ENCODE results near the gene GJD2.

The GJD2 gene

DNA sequence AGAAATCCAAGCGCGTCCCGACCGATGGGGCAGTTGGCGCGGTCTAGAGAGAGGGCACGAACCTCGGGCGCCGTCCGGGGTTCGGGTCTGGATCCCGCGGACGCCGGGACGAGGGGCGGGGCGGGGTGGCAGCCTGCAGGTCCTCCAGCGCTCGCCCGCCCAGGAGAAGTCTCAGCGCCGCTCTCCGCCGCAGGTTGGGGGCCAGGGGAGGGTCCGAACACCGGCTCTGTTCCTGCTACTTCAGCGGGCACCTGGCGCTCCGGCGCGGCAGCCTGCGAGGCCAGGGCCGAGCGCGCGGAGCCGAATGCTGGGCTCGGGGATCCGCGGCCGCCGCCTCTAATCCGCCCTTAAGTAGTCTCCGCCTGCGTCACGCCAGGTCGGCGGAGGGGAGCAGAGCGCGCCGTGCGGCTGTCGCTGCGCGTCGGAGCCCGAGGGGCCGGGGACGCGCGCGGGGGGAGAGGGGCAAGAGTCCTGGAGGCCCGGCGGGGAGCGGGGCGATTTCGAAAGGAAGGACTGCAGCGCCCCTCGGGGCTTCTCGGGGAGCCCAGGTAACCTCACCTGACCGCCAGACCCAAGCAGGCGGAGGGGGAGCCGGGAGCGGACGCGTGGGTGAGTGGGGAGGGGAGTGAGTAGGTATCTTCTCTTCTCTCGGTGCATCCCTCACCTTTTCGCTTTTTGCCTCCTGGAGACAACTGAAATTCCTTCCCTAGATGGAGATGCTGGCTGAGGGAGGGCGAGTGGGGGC is at the start of gene GJD2:
Gene GJD2, minus strand, starts transcription at position 325 of the 745 bp plus-strand sequence. CDS start 510 bp downstream, outside the sequence.
- DNase-seq (ENCODE audit: low read depth), result peak; percentile 5
- TF ChIP-seq, protein P1, sequence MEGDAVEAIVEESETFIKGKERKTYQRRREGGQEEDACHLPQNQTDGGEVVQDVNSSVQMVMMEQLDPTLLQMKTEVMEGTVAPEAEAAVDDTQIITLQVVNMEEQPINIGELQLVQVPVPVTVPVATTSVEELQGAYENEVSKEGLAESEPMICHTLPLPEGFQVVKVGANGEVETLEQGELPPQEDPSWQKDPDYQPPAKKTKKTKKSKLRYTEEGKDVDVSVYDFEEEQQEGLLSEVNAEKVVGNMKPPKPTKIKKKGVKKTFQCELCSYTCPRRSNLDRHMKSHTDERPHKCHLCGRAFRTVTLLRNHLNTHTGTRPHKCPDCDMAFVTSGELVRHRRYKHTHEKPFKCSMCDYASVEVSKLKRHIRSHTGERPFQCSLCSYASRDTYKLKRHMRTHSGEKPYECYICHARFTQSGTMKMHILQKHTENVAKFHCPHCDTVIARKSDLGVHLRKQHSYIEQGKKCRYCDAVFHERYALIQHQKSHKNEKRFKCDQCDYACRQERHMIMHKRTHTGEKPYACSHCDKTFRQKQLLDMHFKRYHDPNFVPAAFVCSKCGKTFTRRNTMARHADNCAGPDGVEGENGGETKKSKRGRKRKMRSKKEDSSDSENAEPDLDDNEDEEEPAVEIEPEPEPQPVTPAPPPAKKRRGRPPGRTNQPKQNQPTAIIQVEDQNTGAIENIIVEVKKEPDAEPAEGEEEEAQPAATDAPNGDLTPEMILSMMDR (conservative IDR thresholded peaks at IDR 0.05; ENCODE audit: low read depth, low read length), result no peak
- H3K4me3 ChIP-seq (ENCODE audit: low read length), result peak within 1 kb of the TSS; percentile 43

DNA sequence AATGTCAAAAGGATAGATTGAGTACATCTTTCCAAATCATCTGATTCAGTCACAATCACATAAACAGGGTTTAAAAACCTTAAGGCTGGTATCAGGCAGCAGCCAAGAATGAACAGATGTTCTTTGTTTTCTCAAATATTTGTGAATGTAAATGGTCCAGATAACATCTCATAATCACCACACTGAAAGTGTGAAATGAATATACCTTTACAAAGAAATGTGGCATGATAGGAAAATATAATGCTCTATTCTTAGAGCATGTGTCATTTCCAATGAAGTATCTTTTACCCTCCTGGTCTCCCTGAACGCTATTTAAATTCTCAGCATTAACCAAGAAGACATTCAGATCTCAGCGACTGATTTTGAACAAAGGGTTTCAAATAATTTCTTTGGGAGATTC is 49.3 kb upstream of the GJD2 start:
- TF ChIP-seq, protein P1 (conservative IDR thresholded peaks at IDR 0.05; ENCODE audit: low read depth, low read length), result no peak
- no peak overlapping the region for H3K4me3 ChIP-seq (ENCODE audit: low read length)
- DNase-seq (ENCODE audit: low read depth), result no peak

DNA sequence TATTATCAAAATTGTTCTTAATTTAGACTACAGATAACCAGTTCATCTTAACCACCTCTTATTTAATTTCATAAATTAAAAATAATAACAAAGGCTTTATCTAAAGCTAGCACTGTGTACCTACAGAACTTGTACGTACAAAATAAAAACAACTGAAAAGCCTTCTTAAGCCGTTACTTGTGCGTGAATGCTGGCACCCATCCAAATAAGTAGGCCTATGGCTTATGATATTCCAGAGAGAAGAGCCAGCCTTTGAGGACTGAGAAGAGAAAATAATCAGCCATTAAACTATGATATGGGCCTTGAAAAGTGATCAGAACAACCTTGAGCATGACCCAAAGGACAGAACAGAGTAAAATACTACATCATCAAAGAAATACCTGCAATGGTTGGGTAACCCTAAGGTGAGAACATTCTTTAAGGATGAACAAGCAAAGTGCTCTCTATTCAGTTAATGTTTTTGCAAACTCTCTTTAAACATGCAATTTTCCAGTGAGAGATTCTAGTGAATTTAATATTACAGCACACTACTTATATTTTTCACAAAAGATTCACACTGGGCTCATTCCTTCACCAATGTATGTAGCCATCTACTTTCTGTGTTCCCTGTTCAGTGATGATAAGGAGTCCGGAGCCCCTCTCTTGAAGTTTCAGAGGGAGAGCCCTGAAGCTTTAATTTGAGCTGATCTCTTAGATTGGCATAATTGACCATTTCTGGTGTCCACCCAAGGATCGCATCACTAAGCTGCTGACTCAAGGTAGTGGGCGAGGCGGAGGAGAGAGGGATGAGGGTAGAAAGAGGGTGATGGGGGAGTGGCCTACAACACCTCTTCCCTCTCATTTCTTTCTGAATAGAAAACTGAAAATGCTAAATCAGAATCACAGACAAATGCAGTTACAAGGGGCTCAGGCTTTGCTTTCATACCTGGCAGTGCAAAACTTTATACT is 48.3 kb upstream of the GJD2 start:
- no peak overlapping the region for H3K4me3 ChIP-seq (ENCODE audit: low read length)
- TF ChIP-seq, protein P1 (conservative IDR thresholded peaks at IDR 0.05; ENCODE audit: low read depth, low read length), result no peak
- no peak for DNase-seq (ENCODE audit: low read depth)

DNA sequence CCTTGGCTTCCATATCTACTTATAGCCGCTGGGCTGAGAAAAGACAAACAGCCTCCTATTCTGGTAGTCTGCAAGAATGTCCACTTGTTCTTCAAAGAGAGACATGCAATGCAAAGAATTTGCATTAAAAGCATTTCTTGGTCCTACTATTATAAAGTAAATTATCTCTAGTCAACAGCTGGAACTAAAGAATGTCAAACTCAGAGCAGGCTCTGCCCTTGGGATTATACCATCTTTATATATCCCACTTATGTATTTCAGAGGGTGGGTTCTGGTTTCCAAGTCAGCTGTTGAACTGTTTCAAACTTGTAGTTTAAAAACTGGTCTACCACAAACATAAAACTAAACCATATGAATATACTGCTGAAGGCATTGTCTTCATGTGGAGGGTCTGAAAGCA is 47.6 kb upstream of the GJD2 start:
- DNase-seq (ENCODE audit: low read depth), result no peak
- TF ChIP-seq, protein P1 (conservative IDR thresholded peaks at IDR 0.05; ENCODE audit: low read depth, low read length), result no peak
- H3K4me3 ChIP-seq (ENCODE audit: low read length), result no peak overlapping the region

DNA sequence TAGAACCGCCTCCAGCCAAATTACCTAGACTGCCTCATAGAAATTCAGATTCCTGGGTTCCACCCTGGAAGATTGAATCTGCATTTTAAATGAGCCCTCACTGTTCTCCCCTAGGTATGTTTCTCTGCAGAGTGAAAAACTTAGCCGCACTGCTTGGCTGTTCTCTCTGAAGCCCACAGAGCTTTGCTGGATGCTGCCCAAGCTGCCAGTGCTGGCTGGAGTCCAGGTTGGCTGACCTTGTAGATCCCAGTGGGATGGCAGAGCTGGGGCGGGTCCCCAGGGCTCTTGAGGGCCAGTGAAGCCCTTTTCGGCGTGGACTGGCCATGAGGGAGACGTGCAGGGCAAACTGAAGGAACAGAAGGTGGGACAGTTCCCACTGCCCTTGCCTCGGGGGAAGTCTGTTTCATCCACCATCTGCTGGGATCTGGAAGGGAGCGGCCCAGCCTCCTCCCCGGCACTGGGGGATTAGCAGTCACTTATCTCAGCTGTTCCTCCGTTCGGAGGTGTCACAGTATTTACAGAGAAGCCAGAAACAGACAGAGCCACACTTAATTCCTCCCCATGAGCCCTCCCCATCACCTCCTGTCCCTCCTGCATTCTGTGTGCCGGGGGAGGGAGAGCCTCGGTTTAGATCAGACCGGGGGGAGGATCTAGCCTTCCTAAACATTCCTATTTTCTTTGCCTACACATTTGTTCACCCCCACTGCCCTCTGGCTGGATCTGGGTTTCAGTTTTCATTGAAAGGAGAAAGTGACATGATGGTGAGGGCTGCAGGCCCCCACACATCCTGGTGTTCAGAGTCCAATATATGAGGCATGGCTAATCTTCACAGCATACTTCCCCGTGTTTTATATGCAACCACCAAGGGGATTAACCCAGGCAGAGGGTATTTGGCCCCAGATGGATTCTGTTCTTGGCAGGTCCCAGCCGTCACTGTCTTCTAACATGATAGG is 44.6 kb upstream of the GJD2 start:
- TF ChIP-seq, protein P1 (conservative IDR thresholded peaks at IDR 0.05; ENCODE audit: low read depth, low read length), result no peak
- peak; percentile 68 for DNase-seq (ENCODE audit: low read depth)
- peak overlapping the region; percentile 16 for H3K4me3 ChIP-seq (ENCODE audit: low read length)

DNA sequence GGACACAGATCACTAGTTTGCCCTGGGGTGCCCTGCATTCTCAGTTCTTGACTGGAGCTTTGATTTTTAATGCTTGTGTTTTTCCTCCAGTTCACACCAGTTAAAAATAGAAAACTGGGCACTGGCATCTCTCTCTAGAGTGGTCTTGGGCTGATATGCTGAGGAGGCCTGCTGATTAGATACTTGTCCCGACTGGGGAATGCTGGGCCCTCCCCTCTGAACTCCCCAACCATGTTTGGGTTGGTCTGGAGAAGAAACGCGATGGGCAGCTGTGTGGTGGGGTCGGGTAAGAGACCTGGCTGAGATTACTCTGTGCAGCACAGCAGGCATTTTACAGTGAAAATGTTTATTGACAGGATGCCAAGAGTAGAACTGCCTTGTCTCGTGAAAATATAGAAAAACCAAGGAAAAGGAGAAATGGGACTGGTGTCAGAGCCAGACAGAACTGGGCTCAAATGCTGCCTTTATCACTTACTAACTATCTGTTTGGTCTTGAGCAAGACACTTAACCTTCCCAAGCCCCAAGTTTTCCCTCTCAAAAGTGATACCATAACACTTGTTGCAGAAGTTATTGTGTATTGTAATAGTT is 42.1 kb upstream of the GJD2 start:
- H3K4me3 ChIP-seq (ENCODE audit: low read length), result no peak overlapping the region
- no peak for DNase-seq (ENCODE audit: low read depth)
- TF ChIP-seq, protein P1 (conservative IDR thresholded peaks at IDR 0.05; ENCODE audit: low read depth, low read length), result no peak

Measured in retinal pigment epithelial cell (primary cell).